ENCODE results near the gene PLCB1. TPM values are rescaled to one million over a fixed set of nuclear protein-coding genes. Genes with fewer than 3 reads are reported as not detected.

The PLCB1 gene
- total RNA-seq, 1 experiment from 2014 or later, result 4.4 TPM

DNA sequence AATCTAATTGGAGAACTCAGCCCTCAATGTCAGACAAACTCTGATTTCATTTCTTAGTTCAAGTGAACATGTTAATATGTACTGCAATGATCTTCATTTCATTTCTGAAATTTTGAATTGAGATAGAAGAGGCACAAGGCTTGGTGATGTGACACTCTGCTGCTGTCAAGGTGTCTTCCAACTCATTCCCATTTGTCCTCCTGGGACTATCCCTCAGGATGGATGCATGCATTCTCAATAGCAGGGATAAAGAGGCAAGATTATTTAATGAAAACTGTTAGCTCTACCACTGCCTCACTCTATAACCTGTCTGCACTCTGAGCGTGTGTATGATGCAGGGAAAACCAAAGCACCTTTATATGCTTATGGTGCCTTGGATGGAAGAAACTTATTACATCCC lies 78.7 kb downstream of the PLCB1 start:
- H3K9ac ChIP-seq (ENCODE audit: low read length), result no peak overlapping the region
- peaks cover 29% of the 10 kb centered on the region for H3K27me3 ChIP-seq (ENCODE audit: low read length)
- CTCF ChIA-PET, result no interaction called here
- POLR2A ChIA-PET (ENCODE audit: unreplicated experiment), result no interaction called here
- no peaks in the 10 kb centered on the region for H3K79me2 ChIP-seq (ENCODE audit: low read length)
- no peak overlapping the region for H3K4me2 ChIP-seq (ENCODE audit: low read length)
- no peaks in the 10 kb centered on the region for H3K36me3 ChIP-seq (ENCODE audit: low read depth, low read length)
- no peak overlapping the region for H2AFZ ChIP-seq (ENCODE audit: low read length)
- DNase-seq, result no peak
- TF ChIP-seq, protein P1, sequence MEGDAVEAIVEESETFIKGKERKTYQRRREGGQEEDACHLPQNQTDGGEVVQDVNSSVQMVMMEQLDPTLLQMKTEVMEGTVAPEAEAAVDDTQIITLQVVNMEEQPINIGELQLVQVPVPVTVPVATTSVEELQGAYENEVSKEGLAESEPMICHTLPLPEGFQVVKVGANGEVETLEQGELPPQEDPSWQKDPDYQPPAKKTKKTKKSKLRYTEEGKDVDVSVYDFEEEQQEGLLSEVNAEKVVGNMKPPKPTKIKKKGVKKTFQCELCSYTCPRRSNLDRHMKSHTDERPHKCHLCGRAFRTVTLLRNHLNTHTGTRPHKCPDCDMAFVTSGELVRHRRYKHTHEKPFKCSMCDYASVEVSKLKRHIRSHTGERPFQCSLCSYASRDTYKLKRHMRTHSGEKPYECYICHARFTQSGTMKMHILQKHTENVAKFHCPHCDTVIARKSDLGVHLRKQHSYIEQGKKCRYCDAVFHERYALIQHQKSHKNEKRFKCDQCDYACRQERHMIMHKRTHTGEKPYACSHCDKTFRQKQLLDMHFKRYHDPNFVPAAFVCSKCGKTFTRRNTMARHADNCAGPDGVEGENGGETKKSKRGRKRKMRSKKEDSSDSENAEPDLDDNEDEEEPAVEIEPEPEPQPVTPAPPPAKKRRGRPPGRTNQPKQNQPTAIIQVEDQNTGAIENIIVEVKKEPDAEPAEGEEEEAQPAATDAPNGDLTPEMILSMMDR (conservative IDR thresholded peaks at IDR 0.05; ENCODE audit: low read depth, low read length), result no peak
- TF ChIP-seq EZH2phosphoT487 (IDR thresholded peaks at IDR 0.05; ENCODE audit: borderline replicate concordance, low read length), result no peak
- no peak for TF ChIP-seq EZH2 (IDR thresholded peaks at IDR 0.05; ENCODE audit: low read length, unreplicated experiment)
- intact Hi-C loops (cut with micrococcal nuclease), result no loop called here
- peaks cover 8% of the 10 kb centered on the region for H3K4me1 ChIP-seq (ENCODE audit: insufficient read depth, low read length)
- H3K27ac ChIP-seq (ENCODE audit: low read length), result no peak overlapping the region
- no TSS peak for BruUV-seq (replicated peaks)
- H3F3A ChIP-seq (ENCODE audit: low read length, unreplicated experiment), result no peaks in the 10 kb centered on the region
- no peaks in the 10 kb centered on the region for H4K20me1 ChIP-seq (ENCODE audit: low read length)
- no peaks in the 10 kb centered on the region for H3K9me2 ChIP-seq (replicated peaks; ENCODE audit: low read length)
- no peak for ATAC-seq
- H3K4me3 ChIP-seq (ENCODE audit: low read length), result no peak overlapping the region
- no peaks in the 10 kb centered on the region for H3K9me3 ChIP-seq (ENCODE audit: low read length)

DNA sequence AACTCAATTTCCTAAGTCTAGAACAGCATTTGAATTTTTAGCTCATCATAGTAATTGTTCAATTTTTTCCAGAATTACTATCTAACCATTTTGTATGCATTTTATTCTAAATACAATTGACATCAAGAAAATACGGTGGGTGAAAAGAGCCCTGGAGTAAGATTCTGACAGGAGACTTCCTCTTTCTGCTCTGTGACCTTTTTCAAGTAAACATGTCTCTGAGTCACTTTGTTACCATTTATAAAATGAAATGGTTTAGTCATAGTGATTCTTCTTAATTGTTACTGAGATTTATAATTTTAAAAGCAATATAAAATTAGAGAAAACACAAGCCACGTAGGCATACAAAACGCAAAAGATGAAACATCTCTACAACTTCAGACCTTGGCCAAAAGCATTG lies 80.2 kb downstream of the PLCB1 start:
- ATAC-seq (no peak), DNase-seq (peak; percentile 25)
- Histone ChIP-seq H3K27ac (ENCODE audit: low read length) (no peak overlapping the region), H3K36me3 (ENCODE audit: low read depth, low read length) (no peaks in the 10 kb centered on the region), H3F3A (ENCODE audit: low read length, unreplicated experiment) (no peaks in the 10 kb centered on the region), H3K4me2 (ENCODE audit: low read length) (no peak overlapping the region), H3K9me3 (ENCODE audit: low read length) (no peaks in the 10 kb centered on the region), H3K4me3 (ENCODE audit: low read length) (no peak overlapping the region), H3K9ac (ENCODE audit: low read length) (no peak overlapping the region), H3K79me2 (ENCODE audit: low read length) (no peaks in the 10 kb centered on the region), H4K20me1 (ENCODE audit: low read length) (no peaks in the 10 kb centered on the region), H3K4me1 (ENCODE audit: insufficient read depth, low read length) (no peaks in the 10 kb centered on the region), H3K27me3 (ENCODE audit: low read length) (peaks cover 34% of the 10 kb centered on the region), H2AFZ (ENCODE audit: low read length) (no peak overlapping the region), H3K9me2 (replicated peaks; ENCODE audit: low read length) (no peaks in the 10 kb centered on the region)
- BruUV-seq (replicated peaks), result no TSS peak
- ChIA-PET POLR2A (ENCODE audit: unreplicated experiment) (no interaction called here), CTCF (no interaction called here)
- intact Hi-C loops (cut with micrococcal nuclease), result no loop called here
- TF ChIP-seq, protein P1 (conservative IDR thresholded peaks at IDR 0.05; ENCODE audit: low read depth, low read length), result no peak

DNA sequence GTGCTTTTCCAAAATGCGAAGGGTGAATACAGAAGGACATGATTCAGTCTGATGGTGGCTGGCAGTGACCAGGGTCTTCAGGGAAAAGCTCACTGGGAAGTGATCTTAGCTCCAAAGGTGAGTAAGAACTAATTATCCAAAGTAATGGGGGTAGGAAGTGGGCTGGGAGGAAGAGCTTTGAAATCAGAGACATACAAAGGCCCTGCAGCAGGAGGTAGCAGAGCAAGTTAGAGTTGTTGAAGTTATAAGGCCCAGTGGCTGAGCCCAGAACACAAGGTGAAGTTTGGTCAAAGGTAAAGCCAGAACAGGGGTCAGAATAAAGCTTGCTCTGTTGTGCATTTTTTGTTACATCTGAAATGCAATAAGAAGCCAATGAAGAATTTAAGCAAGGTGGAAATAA lies 81.2 kb downstream of the PLCB1 start:
- no peaks in the 10 kb centered on the region for H3K4me1 ChIP-seq (ENCODE audit: insufficient read depth, low read length)
- no peaks in the 10 kb centered on the region for H3F3A ChIP-seq (ENCODE audit: low read length, unreplicated experiment)
- no peak overlapping the region for H3K27ac ChIP-seq (ENCODE audit: low read length)
- H3K79me2 ChIP-seq (ENCODE audit: low read length), result no peaks in the 10 kb centered on the region
- intact Hi-C loops (cut with micrococcal nuclease), result no loop called here
- ChIA-PET POLR2A (ENCODE audit: unreplicated experiment) (no interaction called here), CTCF (no interaction called here)
- no peaks in the 10 kb centered on the region for H3K9me2 ChIP-seq (replicated peaks; ENCODE audit: low read length)
- no peaks in the 10 kb centered on the region for H3K36me3 ChIP-seq (ENCODE audit: low read depth, low read length)
- BruUV-seq (replicated peaks), result no TSS peak
- no peak overlapping the region for H2AFZ ChIP-seq (ENCODE audit: low read length)
- H3K27me3 ChIP-seq (ENCODE audit: low read length), result peaks cover 35% of the 10 kb centered on the region
- H3K4me3 ChIP-seq (ENCODE audit: low read length), result no peak overlapping the region
- H3K4me2 ChIP-seq (ENCODE audit: low read length), result no peak overlapping the region
- no peaks in the 10 kb centered on the region for H3K9me3 ChIP-seq (ENCODE audit: low read length)
- ATAC-seq (no peak), DNase-seq (no peak)
- no peaks in the 10 kb centered on the region for H4K20me1 ChIP-seq (ENCODE audit: low read length)
- no peak overlapping the region for H3K9ac ChIP-seq (ENCODE audit: low read length)
- TF ChIP-seq, protein P1 (conservative IDR thresholded peaks at IDR 0.05; ENCODE audit: low read depth, low read length), result no peak
- TF ChIP-seq EZH2 (IDR thresholded peaks at IDR 0.05; ENCODE audit: low read length, unreplicated experiment), result no peak
- TF ChIP-seq EZH2phosphoT487 (IDR thresholded peaks at IDR 0.05; ENCODE audit: borderline replicate concordance, low read length), result no peak

Measured in PC-3 (cell line).